ENCODE data around the gene IPCEF1. TPM values are rescaled to one million over a fixed set of nuclear protein-coding genes. Genes with fewer than 3 reads are reported as not detected.

Gene IPCEF1
- total and polyA plus RNA-seq, 7 donors = 0.03 to 0.46 (median 0.24) TPM

DNA sequence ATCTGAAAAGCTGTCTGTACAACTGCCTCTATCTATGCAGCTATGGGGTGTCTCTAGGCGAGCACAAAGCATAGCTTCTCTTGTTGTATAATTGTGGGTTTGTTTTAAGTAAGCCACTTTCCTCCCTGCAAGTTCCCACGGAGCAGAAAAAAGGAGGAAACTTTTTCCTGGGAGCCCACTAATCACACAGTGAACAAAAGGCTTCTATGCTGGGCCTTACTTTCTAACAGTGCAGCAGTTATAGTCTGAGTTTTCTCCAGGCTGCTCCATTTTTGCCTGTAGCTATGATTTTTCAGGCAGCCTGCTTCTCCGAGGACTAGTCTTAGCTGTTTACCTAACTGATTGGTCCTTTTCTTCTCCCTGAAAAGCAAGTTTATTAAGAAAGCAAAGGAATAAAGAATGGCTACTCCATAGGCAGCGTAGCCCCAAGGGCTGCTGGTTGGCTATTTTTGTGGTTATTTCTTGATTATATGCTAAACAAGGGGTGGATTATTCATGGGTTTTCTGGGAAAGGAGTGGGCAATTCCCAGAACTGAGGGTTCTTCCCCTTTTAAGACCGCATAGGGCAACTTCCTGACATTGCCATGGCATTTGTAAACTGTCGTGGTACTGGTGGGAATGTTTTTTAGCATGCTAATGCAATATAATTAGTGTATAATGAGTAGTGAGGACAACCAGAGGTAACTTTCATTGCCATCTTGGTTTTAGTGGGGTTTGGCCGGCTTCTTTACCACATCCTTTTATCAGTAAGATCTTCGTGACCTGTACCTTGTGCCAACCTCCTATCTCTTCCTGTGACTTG lies 233.2 kb downstream of the IPCEF1 start:
- intact Hi-C loops (cut with DNase I) = no loop called here
- no peak for ATAC-seq

GRCh38 chr6:154122195-154122925 lies 234.2 kb downstream of the IPCEF1 start:
- WGBS, 3 donors = 81 to 87% (median 84%) methylated on average over 2 of the region's 2 CpGs
- H3K27me3 ChIP-seq (ENCODE audit: insufficient read depth in 3 of 3, low read length in 2 of 3) = peaks cover 0 to 4% (median 0%) of the 10 kb centered on the region in 3 donors
- H3K9me3 ChIP-seq = no peaks in the 10 kb centered on the region
- no peak overlapping the region for H3K27ac ChIP-seq
- H3K4me3 ChIP-seq = no peak overlapping the region
- ATAC-seq = no peak
- H3K36me3 ChIP-seq (ENCODE audit: insufficient read depth in 1 of 2, low read depth in 1 of 2) = no peaks in the 10 kb centered on the region
- intact Hi-C loops (cut with DNase I) = no loop called here
- no peaks in the 10 kb centered on the region for H3K4me1 ChIP-seq
- TF ChIP-seq, protein P1, sequence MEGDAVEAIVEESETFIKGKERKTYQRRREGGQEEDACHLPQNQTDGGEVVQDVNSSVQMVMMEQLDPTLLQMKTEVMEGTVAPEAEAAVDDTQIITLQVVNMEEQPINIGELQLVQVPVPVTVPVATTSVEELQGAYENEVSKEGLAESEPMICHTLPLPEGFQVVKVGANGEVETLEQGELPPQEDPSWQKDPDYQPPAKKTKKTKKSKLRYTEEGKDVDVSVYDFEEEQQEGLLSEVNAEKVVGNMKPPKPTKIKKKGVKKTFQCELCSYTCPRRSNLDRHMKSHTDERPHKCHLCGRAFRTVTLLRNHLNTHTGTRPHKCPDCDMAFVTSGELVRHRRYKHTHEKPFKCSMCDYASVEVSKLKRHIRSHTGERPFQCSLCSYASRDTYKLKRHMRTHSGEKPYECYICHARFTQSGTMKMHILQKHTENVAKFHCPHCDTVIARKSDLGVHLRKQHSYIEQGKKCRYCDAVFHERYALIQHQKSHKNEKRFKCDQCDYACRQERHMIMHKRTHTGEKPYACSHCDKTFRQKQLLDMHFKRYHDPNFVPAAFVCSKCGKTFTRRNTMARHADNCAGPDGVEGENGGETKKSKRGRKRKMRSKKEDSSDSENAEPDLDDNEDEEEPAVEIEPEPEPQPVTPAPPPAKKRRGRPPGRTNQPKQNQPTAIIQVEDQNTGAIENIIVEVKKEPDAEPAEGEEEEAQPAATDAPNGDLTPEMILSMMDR (IDR thresholded peaks at IDR 0.05) = no peak
- no peak for DNase-seq

More for the DNA sequence above, 233.2 kb downstream of the IPCEF1 start:
- DNase-seq = no peak
- TF ChIP-seq, protein P1 (IDR thresholded peaks at IDR 0.05) = no peak
- H3K4me3 ChIP-seq = no peak overlapping the region
- H3K36me3 ChIP-seq (ENCODE audit: insufficient read depth in 1 of 2, low read depth in 1 of 2) = no peaks in the 10 kb centered on the region
- H3K9me3 ChIP-seq = no peaks in the 10 kb centered on the region
- H3K4me1 ChIP-seq = no peaks in the 10 kb centered on the region
- peaks cover 0 to 4% (median 0%) of the 10 kb centered on the region in 3 donors for H3K27me3 ChIP-seq (ENCODE audit: insufficient read depth in 3 of 3, low read length in 2 of 3)
- WGBS, 3 donors = 77 to 83% (median 80%) methylated on average over 8 of the region's 8 CpGs
- H3K27ac ChIP-seq = no peak overlapping the region

- H3K27ac ChIP-seq = no peak overlapping the region
- intact Hi-C loops (cut with DNase I) = no loop called here
- 42 to 59% (median 52%) methylated on average over 4 of the region's 4 CpGs for WGBS, 3 donors
- no peaks in the 10 kb centered on the region for H3K36me3 ChIP-seq (ENCODE audit: insufficient read depth in 1 of 2, low read depth in 1 of 2)
- no peak for ATAC-seq
- no peak overlapping the region for H3K4me3 ChIP-seq
- H3K4me1 ChIP-seq = no peaks in the 10 kb centered on the region
- TF ChIP-seq, protein P1 (IDR thresholded peaks at IDR 0.05) = no peak
- H3K27me3 ChIP-seq (ENCODE audit: insufficient read depth in 3 of 3, low read length in 2 of 3) = peaks cover 0 to 4% (median 0%) of the 10 kb centered on the region in 3 donors
- DNase-seq = no peak
- no peaks in the 10 kb centered on the region for H3K9me3 ChIP-seq
These were observed 239.1 kb downstream of the IPCEF1 start for GRCh38 chr6:154117485-154117884.

DNA sequence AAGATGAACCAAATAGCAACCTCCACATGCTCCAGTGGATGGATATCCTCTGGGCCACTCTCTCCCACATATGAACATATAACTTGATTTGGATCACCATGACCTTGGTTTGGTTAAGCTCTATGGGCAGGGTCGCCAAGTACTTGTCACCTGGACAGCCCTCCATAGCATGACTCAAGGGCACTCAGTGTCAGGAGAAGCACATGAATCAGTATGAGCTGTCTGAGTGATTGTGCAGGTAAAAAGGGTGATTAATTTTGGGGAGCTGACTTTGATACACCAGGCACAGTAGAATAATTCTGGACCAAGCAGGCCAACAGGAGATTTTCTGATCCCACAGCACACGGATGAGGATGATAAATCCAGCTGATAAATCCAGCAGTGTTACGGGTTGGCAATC lies 243.2 kb downstream of the IPCEF1 start:
- Histone ChIP-seq H3K4me3 (no peak overlapping the region), H3K4me1 (no peaks in the 10 kb centered on the region), H3K36me3 (ENCODE audit: insufficient read depth in 1 of 2, low read depth in 1 of 2) (no peaks in the 10 kb centered on the region), H3K27ac (no peak overlapping the region), H3K9me3 (no peaks in the 10 kb centered on the region), H3K27me3 (ENCODE audit: insufficient read depth in 3 of 3, low read length in 2 of 3) (no peaks in the 10 kb centered on the region)
- TF ChIP-seq, protein P1 (IDR thresholded peaks at IDR 0.05) = no peak
- intact Hi-C loops (cut with DNase I) = no loop called here
- ATAC-seq (no peak), DNase-seq (no peak)
- 86 to 95% (median 90%) methylated on average over 3 of the region's 3 CpGs for WGBS, 3 donors
